ENCODE data around the gene GTF3C2.

Gene GTF3C2

DNA sequence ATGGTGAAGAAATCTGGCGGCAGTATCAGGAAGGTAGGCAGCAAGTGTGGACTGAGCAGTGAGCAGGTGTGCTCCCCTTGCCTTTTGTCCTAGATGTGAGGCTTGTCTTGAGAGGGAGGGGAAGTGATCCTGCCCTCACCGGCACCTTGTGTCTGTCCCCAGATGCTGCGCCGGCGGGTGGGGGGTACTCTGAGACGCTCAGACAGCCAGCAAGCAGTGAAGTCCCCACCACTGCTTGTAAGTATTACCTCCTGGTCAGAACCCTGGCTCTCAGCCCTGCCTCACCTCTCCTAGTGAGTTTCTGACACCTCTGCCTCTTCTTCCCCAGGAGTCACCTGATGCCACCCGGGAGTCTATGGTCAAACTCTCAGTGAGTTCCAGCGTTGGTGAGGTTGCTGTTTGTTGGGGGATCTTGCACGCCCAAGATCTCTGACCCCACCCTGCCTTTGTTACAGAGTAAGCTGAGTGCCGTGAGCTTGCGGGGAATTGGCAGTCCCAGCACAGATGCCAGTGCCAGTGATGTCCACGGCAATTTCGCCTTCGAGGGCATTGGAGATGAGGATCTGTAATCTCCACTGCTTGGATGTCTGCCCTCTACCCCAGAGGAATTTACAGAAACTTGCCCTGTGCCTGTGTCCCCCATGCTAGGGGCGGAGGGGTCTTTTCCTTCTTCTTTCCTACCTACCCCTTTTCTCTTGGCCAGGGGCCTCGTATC lies 19.7 kb upstream of the GTF3C2 start:
- no peak for TF ChIP-seq EGR1 (IDR thresholded peaks at IDR 0.05)
- TF ChIP-seq, protein P1, sequence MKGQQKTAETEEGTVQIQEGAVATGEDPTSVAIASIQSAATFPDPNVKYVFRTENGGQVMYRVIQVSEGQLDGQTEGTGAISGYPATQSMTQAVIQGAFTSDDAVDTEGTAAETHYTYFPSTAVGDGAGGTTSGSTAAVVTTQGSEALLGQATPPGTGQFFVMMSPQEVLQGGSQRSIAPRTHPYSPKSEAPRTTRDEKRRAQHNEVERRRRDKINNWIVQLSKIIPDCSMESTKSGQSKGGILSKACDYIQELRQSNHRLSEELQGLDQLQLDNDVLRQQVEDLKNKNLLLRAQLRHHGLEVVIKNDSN (IDR thresholded peaks at IDR 0.05) = no peak

GRCh38 chr2:27375513-27376099 lies 19.0 kb upstream of the GTF3C2 start:
- no peak for TF ChIP-seq CREB1 (IDR thresholded peaks at IDR 0.05; ENCODE audit: low read depth)

DNA sequence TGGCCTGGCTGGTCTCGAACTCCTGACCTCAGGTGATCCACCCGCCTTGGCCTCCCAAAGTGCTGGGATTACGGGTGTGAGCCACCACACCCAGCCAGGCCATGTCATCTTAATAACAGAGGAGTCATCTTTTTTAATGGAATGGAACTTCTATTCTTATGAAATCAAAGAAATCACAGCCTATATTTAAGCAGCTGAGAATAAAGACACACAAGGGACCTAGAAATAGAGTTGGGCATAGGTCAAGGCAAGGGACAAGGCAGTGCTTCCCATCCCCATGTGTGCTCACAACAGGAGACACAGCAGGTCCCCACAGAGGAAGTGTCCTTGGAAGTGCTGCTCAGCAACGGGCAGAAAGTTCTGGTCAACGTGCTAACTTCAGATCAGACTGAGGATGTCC lies 17.0 kb upstream of the GTF3C2 start:
- TF ChIP-seq EP300 (IDR thresholded peaks at IDR 0.05; ENCODE audit: borderline replicate concordance) = no peak
- no peak for TF ChIP-seq RAD21 (IDR thresholded peaks at IDR 0.05; ENCODE audit: low read depth)
- TF ChIP-seq TAF1 (IDR thresholded peaks at IDR 0.05; ENCODE audit: low read depth) = no peak
- TF ChIP-seq REST (IDR thresholded peaks at IDR 0.05; ENCODE audit: low read depth) = no peak
- TF ChIP-seq FOXM1 (IDR thresholded peaks at IDR 0.05; ENCODE audit: borderline replicate concordance, low read depth) = no peak
- no peak for TF ChIP-seq YY1 (IDR thresholded peaks at IDR 0.05; ENCODE audit: low read depth)
- TF ChIP-seq CREB1 (IDR thresholded peaks at IDR 0.05; ENCODE audit: low read depth) = no peak

DNA sequence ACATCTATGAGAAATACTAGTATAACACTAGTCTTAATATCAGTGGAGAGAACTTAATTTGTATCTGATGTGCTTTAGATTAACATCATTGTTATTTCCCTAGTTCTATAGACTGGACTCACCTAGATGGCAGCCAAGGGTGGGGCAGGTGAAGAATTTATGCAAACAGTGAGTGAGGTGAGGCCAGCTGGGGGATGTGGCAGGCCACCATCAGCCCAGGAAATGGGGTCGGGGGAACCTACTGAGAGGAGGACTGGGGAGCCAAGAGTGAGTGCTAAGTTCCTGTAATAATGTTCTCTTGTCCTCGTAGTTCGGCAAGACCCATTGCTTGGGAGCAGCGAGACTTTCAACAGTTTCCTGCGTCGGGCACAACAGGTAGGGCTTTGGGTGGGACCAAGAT lies 16.4 kb upstream of the GTF3C2 start:
- TF ChIP-seq EP300 (IDR thresholded peaks at IDR 0.05; ENCODE audit: borderline replicate concordance) = no peak
- no peak for TF ChIP-seq REST (IDR thresholded peaks at IDR 0.05; ENCODE audit: low read depth)
- TF ChIP-seq RAD21 (IDR thresholded peaks at IDR 0.05; ENCODE audit: low read depth) = no peak
- TF ChIP-seq EGR1 (IDR thresholded peaks at IDR 0.05) = no peak
- TF ChIP-seq YY1 (IDR thresholded peaks at IDR 0.05; ENCODE audit: low read depth) = no peak
- no peak for TF ChIP-seq TAF1 (IDR thresholded peaks at IDR 0.05; ENCODE audit: low read depth)
- no peak for TF ChIP-seq NFIC (IDR thresholded peaks at IDR 0.05)
- TF ChIP-seq ZBTB7A (IDR thresholded peaks at IDR 0.05; ENCODE audit: low read depth) = no peak
- no peak for TF ChIP-seq TCF12 (IDR thresholded peaks at IDR 0.05; ENCODE audit: low read depth)
- TF ChIP-seq, protein P2, sequence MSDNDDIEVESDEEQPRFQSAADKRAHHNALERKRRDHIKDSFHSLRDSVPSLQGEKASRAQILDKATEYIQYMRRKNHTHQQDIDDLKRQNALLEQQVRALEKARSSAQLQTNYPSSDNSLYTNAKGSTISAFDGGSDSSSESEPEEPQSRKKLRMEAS (IDR thresholded peaks at IDR 0.05) = no peak
- TF ChIP-seq TEAD4 (IDR thresholded peaks at IDR 0.05) = no peak
- TF ChIP-seq CEBPB (IDR thresholded peaks at IDR 0.05) = no peak
- no peak for TF ChIP-seq CREB1 (IDR thresholded peaks at IDR 0.05; ENCODE audit: low read depth)
- TF ChIP-seq, protein P1 (IDR thresholded peaks at IDR 0.05) = no peak
- TF ChIP-seq FOXM1 (IDR thresholded peaks at IDR 0.05; ENCODE audit: borderline replicate concordance, low read depth) = no peak

GRCh38 chr2:27370816-27371620 lies 14.5 kb upstream of the GTF3C2 start:
- TF ChIP-seq, protein P2 (IDR thresholded peaks at IDR 0.05) = peak; percentile 94
- TF ChIP-seq EGR1 (IDR thresholded peaks at IDR 0.05) = no peak

- TF ChIP-seq RAD21 (IDR thresholded peaks at IDR 0.05; ENCODE audit: low read depth) (peak; percentile 64), CEBPB (IDR thresholded peaks at IDR 0.05) (no peak), FOXM1 (IDR thresholded peaks at IDR 0.05; ENCODE audit: borderline replicate concordance, low read depth) (no peak), YY1 (IDR thresholded peaks at IDR 0.05; ENCODE audit: low read depth) (peak; percentile 94), TCF12 (IDR thresholded peaks at IDR 0.05; ENCODE audit: low read depth) (peak; percentile 88), CREB1 (IDR thresholded peaks at IDR 0.05; ENCODE audit: low read depth) (peak; percentile 72), TAF1 (IDR thresholded peaks at IDR 0.05; ENCODE audit: low read depth) (peak; percentile 99), TEAD4 (IDR thresholded peaks at IDR 0.05) (no peak), EGR1 (IDR thresholded peaks at IDR 0.05) (peak; percentile 49; the same call in 1 of the 2 replicates), REST (IDR thresholded peaks at IDR 0.05; ENCODE audit: low read depth) (no peak), NFIC (IDR thresholded peaks at IDR 0.05) (no peak; the same call in none of the 2 replicates), EP300 (IDR thresholded peaks at IDR 0.05; ENCODE audit: borderline replicate concordance) (peak; percentile 35; the same call in 1 of the 2 replicates), ZBTB7A (IDR thresholded peaks at IDR 0.05; ENCODE audit: low read depth) (peak; percentile 97)
- TF ChIP-seq, protein P1 (IDR thresholded peaks at IDR 0.05) = no peak; the same call in none of the 2 replicates
- TF ChIP-seq, protein P2 (IDR thresholded peaks at IDR 0.05) = peak; percentile 86
These were observed 13.7 kb upstream of the GTF3C2 start, which contains the start of the genes EIF2B4 and SNX17 for GRCh38 chr2:27370026-27370815. EIF2B4 (minus strand) TSS chr2:27370338; CDS start chr2:27370314, 24 bp downstream. SNX17 (plus strand) TSS chr2:27370616; CDS start chr2:27370744, 128 bp downstream.

Measured in Ishikawa (cell line).